GM21390 (cell line): ENCODE data around the gene PACSIN2.
"Not testable (repeated sequence)": the region's sequence is repeated elsewhere in the genome, so short reads cannot be mapped to it uniquely, and the experiment has no call there.

Experiments used
- ATAC-seq: cut with Tn5 transposase; IDR thresholded peaks from one replicate; pipeline ENCODE4 v1.9.1; 2021; ENCODE audit not compliant: unreplicated experiment

PACSIN2 gene

GRCh38 chr22:42966497-42966896 is 48.5 kb downstream of the PACSIN2 start:
- ATAC-seq = no peak

GRCh38 chr22:42964994-42965699 is 49.8 kb downstream of the PACSIN2 start:
- ATAC-seq = no peak

GRCh38 chr22:42963231-42963595 is 51.7 kb downstream of the PACSIN2 start:
- no peak for ATAC-seq

- no peak for ATAC-seq
These were observed 52.4 kb downstream of the PACSIN2 start for GRCh38 chr22:42962295-42963230.

GRCh38 chr22:42961810-42962209 is 53.1 kb downstream of the PACSIN2 start:
- no peak for ATAC-seq

- ATAC-seq = not testable (repeated sequence)
These were observed 53.6 kb downstream of the PACSIN2 start for GRCh38 chr22:42961400-42961690.

GRCh38 chr22:42960531-42961399 is 54.2 kb downstream of the PACSIN2 start:
- ATAC-seq = no peak

GRCh38 chr22:42959576-42960509 is 55.1 kb downstream of the PACSIN2 start:
- no peak for ATAC-seq

- ATAC-seq = no peak
These were observed 56.0 kb downstream of the PACSIN2 start for GRCh38 chr22:42958937-42959336.

- ATAC-seq = no peak
These were observed 57.0 kb downstream of the PACSIN2 start for GRCh38 chr22:42957958-42958357.

- ATAC-seq = no peak
These were observed 57.4 kb downstream of the PACSIN2 start for GRCh38 chr22:42957544-42957943.

- no peak for ATAC-seq
These were observed 59.1 kb downstream of the PACSIN2 start for GRCh38 chr22:42955848-42956247.

GRCh38 chr22:42955087-42955635 is 59.8 kb downstream of the PACSIN2 start:
- ATAC-seq = no peak

- ATAC-seq = not testable (repeated sequence)
These were observed 61.2 kb downstream of the PACSIN2 start for GRCh38 chr22:42953751-42954150.

- ATAC-seq = no peak
These were observed 63.7 kb downstream of the PACSIN2 start for GRCh38 chr22:42951093-42951710.

- no peak for ATAC-seq
These were observed 64.7 kb downstream of the PACSIN2 start for GRCh38 chr22:42950281-42950680.

- ATAC-seq = no peak
These were observed 65.8 kb downstream of the PACSIN2 start for GRCh38 chr22:42949159-42949558.

- no peak for ATAC-seq
These were observed 66.7 kb downstream of the PACSIN2 start for GRCh38 chr22:42948294-42948693.

- no peak for ATAC-seq
These were observed 67.5 kb downstream of the PACSIN2 start for GRCh38 chr22:42947211-42947990.
